GM21447 (cell line): ENCODE results near the gene MYH13.
"Not testable (repeated sequence)": the region's sequence is repeated elsewhere in the genome, so short reads cannot be mapped to it uniquely, and the experiment has no call there.

ENCODE experiments used
- ATAC-seq: cut with Tn5 transposase; IDR thresholded peaks from one replicate; pipeline ENCODE4 v1.9.1; 2021; ENCODE audit not compliant: unreplicated experiment

Gene MYH13

DNA sequence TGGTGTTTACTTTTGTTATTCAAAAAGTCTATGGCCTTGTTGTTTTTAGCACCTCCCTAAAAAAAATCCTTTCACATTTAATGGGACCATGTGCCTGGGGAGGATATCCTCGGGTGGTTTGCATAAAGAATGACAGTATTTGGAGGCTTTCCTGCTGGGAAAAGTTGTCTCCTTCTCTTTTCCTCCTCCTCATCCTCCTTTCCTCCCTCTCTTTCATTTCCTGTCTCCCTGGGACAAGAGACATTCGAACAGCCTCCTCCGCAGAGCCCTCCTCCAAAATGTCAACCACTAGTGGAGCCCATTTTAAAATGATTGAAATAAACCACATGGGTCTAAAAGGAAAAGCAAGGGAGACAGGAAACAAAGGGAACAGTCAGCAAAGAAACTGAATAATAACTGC, 67.4 kb downstream of the MYH13 start:
- no peak for ATAC-seq

GRCh38 chr17:10304758-10305300, 68.0 kb downstream of the MYH13 start:
- no peak for ATAC-seq

GRCh38 chr17:10297691-10298090, 75.1 kb downstream of the MYH13 start:
- ATAC-seq: no peak

DNA sequence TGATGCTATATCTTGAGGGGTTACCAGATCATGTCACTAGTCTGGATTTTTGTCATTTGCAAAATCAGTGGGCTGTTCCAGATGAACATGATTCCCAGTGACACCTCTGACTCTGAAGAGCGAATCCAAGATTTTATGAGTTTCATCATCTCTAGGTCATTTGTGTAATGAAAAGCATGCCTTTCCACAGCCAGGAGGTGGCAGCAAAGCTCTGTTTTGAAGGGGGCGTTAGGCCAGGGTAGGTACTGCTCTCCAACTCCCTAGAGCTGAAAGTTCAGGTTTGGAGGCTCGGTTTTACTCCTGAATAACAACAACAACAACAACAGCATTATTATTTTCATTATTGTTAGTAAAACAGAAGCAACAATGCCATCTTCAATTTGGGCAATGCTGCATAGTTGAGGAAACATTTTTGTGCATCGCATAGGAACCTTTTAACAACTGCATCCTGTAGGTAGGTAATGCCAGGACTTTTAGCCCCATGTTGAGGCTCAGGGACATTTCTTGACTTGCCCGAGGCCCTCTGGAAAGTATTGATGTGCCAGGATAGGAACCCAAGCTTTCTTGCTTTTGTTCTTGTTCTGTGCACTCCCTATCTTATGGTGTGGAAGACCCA, 77.0 kb downstream of the MYH13 start:
- peak; percentile 54 for ATAC-seq

GRCh38 chr17:10294180-10294579, 78.6 kb downstream of the MYH13 start:
- ATAC-seq: no peak

DNA sequence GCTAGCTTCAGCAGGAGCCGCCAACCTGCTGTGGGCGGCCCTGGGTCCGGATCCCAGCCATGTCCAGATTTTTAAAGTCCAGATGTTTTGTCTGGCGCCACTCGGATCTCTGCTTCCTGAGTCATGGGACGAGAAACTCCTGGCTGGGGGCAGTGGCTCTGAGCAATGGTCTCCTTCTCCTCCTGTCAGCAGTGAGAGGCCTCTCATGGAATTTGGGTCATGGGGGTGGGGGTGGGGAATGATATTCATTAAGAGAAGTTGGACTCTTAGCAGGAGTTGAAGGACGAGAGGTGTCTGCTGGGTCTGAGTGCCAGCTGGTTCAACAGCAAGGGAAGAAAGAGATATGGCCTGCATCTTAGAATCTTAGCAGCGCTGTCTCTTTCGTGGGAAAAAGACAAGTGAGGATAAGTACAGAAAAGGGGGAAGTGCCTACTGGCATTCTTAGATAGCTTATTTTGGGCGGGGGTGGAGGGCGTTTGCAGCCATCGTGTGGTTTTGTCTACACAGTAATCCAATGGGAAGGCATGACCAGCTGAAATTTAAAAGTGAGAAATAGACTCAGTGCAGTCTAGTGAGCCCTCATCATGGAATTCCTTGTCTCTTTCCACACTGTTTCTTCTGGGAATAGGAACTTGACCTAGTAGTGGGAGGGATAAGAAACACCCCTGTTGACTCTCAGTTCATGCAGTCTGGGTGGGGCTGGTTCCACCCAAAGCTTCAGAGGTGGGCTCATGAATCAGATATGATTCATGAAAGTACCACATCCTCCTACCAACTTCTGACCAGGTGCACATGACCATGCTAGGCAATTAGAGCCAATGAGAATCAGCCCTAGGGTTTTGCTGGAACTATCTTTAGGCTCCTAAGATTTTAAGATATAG, 80.5 kb downstream of the MYH13 start:
- ATAC-seq: peak; percentile 58

- not testable (repeated sequence) for ATAC-seq
These were observed 81.2 kb downstream of the MYH13 start for GRCh38 chr17:10291576-10291975.

DNA sequence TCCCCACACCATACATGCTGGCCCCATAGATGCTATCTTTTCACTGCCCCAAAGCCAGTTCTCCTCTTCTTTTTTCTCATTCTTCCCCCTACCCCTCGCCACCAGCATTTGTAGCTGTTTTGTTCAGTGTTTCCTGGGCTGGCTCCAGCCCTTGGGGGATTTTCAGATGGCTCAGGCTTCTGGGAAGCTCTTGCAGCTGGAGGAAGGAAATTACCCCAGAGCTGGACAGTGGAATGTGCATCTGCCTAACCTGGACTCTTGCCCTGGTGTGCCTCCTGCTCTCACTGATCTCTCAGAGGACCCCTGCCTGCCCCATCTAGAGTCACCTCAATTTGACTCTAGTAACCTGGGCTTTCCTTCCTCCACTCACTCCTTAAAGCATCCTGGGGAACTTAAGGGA, 82.8 kb downstream of the MYH13 start:
- ATAC-seq: no peak

DNA sequence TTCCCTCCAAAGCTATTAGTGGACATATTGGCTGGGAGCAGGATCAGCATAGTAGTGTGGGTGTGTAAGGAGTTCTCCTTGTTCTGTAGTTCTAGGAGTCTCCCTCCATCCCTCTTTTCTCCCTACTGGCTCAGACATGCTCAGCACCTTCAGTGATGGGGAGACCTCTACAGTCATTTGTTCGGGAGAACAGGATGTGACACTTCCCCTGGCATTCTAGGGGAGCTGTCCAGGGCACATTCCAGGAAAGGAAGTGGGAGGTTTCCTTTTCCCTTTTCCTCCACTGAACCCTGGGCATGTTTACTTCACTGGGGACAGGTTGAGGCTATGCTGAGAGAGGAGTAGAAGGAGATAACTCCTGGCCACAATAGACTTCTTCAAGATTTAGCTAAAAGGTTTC, 86.5 kb downstream of the MYH13 start:
- no peak for ATAC-seq

DNA sequence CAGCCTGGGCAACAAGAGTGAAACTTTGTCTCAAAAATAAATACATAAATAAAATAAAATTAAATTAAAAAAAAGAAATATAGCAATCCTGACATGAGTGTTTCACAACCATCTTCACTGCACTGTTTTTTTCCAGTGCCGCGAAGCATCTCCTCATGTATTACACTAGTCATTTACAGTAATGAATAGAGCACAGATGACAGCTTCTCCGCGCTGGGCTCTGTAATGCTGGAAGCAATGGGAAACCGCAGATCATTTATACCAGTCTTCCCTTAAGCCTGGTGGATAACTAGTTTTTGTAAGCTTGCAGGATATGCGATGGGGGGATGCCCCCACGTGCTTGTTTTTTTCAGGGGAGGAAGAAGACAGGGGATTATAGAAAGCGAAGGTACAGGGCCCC, 86.9 kb downstream of the MYH13 start:
- ATAC-seq: no peak

DNA sequence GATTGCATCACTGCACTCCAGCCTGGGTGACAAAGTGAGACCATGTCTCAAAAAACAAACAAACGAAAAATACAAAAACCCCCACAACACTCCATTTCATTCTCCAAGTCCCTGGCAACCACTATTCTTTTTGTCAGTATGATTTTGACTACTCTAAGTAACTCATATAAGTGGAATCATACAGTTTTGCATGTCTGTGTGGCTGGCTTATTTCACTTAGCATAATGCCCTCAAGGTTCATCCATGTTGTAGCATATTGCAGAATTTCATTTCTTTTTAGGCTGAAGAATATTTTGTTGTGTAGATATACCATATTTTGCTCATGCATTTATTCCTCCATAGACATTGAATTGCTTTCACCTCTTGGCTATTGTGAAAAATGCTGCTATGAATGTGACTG, 92.7 kb downstream of the MYH13 start:
- ATAC-seq: no peak

DNA sequence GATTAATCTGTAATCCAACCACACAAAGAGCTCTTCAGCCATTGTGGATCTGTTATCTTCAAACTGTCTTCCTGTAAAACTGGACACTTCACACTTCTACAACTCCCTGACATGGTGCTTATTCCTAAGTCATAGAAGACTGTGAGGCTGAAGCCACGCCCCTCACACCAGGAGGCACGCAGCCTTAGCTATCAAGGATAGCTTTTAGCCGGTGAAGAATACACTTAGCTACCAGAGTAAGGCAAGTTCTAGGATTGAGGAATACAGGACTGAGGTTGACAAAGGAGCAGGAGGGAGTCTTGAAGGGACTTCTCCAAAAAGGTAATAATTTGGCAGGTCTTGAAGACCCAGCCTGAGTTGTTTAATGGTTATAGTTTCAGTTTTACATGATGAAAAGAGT, 94.6 kb downstream of the MYH13 start:
- ATAC-seq: no peak

DNA sequence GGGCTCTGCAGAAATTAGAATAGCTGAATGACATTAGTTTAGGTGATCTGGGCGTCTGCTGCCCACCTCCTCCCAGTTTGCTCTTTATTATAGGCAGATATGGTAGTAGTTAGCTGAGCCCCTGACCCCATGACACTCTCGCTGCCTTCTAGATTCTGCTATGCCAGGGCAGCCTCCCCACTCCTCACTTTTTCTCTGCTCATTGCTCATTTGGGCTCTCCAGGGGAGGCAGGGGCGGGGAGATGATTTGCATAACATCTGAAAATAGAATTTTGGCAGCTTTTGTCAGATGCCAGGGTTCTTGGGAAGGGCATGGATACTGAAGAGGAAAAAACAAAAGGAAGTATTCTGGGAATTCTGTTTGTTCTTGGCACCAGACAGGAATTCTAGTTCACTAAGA, 96.4 kb downstream of the MYH13 start:
- ATAC-seq: no peak

DNA sequence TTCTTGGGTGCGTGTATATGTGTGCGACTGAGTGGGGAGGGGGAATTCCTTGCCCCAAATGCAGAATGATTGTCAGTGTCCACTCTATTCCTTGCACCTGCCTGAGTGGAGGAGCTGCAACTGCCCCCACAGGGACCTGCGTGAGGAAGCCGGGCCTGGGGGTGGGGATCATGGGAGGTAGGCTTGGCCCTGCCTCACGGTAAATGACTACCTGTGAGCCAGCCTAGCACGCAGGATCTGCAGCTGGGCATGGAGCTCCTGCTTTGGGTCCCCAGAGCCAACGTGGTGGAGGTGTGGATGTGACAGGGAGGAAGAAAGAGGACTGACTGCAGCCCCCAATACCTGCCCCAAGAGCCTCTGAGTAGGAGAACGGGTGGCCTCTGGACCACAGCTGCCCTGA, 97.4 kb downstream of the MYH13 start:
- no peak for ATAC-seq

DNA sequence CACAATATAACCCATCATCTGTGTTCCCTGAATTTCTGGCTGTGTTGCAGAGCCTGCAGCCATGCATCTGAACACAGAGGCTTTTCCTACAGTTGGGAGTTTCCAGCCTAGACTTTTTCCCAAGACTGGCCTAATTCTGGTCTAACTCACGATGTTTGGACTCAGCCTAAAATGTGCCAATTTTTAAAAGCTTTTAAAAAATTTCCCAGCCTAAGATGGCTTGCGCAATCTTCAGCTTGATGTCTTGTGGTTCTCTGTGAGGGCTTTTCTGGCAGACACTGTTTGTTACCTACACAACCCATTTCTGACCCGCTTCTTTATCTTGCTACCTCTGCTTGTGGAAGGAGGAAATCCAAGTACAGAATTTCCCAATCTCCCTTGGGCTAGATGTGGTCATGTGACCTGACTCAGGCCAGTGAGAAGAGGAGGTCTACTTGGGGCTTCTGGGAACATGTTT, 101.7 kb downstream of the MYH13 start:
- no peak for ATAC-seq

- no peak for ATAC-seq
These were observed 102.5 kb downstream of the MYH13 start for GRCh38 chr17:10270258-10270657.

- no peak for ATAC-seq
These were observed 104.8 kb downstream of the MYH13 start for GRCh38 chr17:10268005-10268404.

DNA sequence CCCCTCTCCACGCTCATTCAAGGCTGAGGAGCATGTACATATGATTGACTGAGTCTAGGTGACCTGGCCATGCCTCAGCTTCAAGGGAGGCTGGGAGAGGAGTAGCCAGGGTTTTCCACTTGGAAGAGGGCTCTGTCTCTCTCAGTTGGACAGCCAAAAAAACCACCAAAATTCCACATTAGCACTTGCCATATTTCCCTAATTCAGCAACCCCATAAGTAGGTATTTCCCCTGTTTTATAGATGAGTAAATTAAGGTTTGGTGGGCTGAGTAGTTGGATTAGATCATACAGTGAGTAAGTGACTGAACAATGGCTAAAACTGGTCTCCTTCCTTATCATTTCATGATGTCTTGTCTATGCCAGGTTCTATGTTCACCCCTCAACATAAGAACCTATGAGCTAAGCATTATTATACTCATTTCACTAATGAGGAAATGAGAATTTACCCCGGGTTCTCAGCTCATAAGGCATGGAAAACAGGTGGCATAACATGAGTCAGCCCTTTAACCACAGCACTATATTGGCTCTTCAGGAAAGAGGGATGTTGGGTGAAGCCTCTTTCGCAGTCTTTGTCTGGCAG, 106.4 kb downstream of the MYH13 start:
- ATAC-seq: no peak

DNA sequence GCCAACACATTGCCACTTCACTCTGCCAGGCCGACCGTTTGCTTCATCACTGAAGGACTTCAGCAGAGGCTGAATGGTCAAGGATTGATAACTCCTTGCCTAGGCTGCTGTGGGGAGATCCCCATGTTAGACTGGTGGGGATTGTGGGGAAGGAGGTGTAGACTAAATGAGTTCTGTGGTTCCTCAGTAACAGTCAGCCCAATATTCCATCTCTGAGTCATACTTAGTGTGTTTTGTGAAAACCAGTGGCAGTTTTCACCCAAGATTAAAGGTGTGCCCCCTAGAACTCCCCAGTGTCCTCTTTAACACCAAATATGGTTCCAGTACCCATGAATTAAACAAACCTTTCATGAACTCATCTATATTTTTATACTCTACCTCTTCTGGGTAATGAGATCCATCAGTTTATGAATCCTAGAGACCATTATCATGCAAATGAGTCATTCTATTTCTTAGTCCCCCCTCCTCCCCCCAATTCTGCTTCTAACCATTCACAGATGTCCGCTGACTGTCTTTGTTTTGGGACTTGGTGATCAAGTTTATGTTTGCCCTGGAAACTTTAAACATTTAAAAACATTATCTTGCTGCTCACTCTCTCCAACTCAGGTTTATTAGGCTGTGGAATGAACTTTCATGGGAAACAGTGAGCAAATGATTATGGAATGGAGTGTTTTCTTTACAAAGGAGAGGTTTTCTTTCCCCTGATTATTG, 107.6 kb downstream of the MYH13 start:
- ATAC-seq: no peak

DNA sequence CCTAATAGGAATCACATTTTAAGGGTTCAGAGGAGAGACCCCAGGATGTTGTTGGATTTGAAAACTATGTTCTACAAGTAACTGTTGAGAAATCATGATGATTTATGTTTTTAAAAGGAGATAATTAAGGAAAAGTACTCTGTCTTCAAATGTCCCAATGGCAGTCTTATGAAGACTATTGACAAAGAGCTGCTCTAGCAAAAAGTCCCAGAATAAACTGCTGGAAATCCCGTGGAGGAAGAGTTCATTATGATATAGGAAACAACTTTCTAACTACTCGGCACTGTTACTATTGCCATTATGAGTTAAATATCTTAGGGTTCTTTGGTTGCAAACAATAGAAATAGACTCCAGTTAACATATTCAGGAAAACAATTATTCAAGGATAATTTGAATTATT, 108.8 kb downstream of the MYH13 start:
- ATAC-seq: no peak

- ATAC-seq: no peak
These were observed 110.4 kb downstream of the MYH13 start for GRCh38 chr17:10262451-10262850.
